Hematopoietic multipotent progenitor cell treated with erythropoietin and hydrocortisone succinate and interleukin-3 and kit ligand, for 4 days (in vitro differentiated cells): Measurements from ENCODE around the gene NPSR1.
"Not testable (repeated sequence)": the region's sequence is repeated elsewhere in the genome, so short reads cannot be mapped to it uniquely, and the experiment has no call there.

Experiments
- DNase-seq: peaks from one replicate; pipeline ENCODE4 v3.0.0-alpha.2; 2015

Gene NPSR1

DNA sequence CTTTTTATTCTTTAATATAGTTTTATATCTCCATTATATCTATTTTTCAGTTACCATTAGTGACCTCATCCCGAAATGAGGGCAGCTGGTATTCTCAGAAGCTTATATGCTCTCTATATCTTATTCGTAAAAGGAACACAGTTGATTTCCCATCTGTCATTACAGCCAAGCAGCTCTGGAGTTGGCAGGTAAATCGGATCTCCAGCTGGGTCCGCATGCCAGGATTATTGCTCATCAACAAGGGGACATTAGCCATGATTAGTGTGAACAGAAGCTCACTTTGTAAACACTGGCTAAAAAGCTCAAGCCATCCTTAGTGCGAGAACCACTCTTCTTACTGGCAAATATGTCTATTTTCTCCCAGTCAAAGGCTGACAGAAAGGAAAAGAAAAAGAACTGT, 180.3 kb downstream of the NPSR1 start:
- DNase-seq, result no peak

DNA sequence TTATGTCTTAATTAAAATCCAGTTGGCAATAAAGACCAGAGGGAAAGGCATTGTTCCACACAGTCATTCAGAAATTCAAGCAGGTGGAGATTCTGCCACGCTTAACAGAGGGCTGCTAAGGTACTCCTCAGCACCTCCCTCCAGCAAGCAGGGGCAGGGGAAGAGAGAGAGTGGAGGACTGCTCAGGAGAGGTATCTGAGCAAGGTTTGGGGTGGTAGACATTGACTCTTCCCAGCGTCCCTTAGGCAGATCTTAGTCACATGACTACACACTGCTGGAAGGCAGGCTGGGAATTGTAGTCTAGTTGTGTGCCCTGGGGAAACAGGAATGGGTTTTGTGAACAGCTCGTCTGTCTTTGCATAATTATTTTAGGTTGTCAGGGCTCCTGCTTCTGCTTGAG, 181.6 kb downstream of the NPSR1 start:
- DNase-seq, result no peak

DNA sequence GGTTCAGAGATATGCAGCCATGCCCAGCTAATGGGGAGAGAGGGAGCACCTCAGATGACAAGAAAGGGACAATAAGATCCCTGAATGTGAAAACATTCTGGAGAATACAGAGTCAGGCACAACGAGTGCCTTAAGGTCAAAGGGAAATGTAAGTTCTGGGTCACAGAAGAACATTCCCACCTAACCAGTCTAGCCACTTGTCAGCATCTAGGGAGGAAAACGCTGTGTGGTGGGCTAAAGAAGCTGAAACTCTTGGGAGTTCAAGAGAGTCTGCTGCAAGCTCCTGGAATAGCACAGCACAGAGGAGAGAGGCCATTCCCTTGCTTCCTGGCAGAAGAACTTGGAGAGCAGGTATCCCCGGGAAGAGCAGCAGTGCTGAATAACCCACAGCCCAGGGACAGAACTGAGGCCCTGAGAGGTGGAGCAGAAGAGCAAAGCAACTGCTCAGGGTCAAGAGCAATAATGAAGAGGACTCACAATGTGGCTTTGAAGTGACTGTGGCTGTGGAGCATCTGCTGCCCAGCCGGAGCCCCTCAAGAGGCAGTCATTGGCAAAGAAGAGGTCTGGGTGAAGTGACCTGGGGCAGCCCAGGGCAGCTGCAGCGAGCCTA, 182.3 kb downstream of the NPSR1 start:
- no peak for DNase-seq

DNA sequence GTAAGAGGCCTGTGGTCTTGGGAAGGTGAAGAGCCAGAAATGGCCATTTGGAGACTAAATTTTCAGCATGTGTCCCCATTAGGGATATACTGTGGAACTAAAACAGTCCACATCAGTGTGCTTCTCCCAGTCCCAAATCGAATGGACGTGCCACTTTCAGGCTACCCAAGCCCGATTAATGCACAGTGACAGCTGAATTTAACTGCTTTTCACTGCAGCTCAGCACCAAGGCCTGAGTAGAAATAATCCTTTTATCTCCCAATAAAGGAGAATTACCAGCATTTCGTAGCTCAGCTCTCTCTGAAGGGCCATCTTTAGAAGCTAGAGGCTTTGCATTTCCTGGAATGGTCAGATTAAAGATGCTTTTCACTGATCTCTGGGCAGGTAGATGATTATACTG, 183.3 kb downstream of the NPSR1 start:
- DNase-seq, result no peak

DNA sequence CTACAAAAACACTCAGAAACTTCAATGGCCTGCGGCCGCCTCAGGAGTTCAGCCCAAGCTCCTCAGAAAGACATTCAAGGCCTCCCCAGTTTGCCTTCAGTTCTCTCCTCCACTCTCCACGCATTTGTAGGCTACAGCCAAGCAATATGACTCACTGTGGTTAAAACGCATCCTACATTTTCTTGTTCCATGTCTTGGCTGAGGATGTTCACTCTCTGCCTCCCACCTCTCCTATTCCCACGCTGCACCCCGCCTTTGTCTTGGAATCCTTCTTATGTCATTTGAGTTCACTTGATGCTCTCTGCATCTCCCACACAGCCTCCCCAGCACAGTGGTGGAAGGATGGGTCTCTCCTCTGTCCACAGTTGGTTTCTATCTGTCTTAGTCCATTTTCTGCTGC, 184.8 kb downstream of the NPSR1 start:
- DNase-seq, result no peak

DNA sequence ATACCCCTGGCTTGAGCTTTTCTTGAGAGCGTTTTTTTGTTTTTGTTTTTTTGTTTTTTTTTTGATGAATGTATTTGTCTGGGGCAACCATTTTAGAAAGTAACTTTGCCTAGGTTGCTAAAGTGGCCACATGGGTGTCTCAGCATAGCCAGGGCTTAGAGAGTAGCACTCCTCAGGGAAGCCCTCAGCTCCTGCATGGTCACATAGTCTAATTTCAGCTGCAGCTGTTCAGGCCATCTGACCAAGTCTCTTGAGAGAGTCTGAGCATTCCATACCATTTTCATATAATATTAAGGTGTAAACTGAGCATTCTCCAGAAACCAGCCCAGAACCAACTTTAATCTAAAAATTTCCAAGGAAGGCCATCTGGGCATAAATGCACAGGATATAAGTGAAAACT, 186.4 kb downstream of the NPSR1 start:
- DNase-seq, result no peak

DNA sequence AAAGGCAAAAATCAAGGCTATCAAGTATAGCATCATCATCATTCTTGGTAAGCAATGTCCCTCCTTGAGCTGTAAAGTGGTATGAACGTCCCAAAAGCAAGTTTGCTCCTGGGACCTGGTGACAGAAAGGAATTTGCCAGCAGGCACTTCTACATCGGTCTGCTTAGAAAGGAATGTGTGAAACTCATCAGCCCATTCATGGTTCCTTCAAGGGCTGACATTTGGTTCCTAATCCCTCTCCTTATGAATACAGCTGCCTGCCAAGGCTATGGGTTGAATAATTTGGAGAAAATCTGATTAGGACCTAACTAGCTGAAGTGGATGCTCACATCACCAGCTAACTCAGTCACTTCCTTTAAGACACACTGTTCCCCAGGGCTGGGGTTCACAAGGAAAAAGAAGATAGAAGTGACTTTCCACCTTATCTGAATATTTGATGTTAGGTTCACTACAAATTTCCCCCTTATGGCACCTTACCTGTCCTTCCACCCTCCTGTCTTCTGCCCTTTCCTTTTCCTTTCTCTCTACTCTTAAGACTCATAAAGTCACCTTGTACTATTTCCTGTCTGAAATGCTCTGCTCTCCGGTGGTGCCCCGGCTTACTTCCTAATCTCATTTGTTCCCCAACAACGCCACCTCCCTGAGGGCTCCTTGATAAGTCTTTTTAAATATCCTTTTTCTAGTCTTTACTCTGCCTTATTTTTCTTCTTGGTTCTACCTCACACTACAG, 187.1 kb downstream of the NPSR1 start:
- no peak for DNase-seq

DNA sequence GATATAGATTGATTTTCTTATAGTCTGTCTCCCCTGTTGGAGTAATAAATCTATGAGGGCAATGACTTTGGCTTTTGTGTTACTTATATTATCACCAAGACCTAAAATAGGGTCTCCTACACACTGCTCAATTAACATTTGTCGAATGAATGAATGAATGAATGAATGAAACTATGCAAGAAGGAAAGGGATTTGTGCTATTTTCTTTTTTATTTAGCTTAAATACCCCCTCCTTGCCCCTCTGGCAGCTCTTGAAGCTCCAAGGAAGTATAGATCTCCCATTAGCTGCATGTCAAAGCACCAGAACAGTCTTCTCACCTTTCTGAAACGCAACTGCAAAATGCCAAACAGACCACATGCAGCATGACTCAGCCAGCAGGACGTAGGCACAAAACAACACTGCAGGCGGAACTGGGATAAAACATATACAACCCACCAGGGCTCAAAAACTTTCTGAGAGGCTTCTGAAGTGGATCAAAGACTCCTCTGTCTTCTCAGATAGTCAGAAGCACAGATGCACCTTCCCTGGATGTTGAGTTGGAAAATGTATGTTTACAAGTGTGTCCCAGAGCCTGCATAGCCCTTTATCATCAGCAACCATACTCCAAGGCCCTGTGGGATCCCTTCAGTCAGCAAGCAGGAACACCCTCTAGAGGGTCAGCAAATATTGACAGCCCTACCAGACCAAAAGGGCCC, 187.8 kb downstream of the NPSR1 start:
- DNase-seq, result no peak

DNA sequence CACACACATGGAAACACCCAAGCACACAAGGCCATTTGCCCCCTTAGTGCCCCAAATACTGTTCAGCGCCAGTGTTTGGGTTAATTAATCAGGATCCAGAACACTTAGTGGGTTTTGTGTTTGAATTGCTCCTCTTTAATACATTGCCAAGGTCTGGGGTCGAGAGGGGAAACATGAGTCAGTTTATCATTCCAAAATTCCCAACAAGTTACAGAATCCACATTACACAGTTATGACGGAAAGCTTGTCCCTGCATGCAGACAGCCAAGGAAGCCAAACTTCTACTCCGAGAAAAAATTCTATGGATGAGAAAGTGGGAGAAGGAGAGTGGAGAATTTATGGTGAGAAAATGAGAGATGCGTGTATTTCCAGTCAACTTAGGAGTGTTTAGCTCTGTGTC, 189.0 kb downstream of the NPSR1 start:
- DNase-seq, result no peak

DNA sequence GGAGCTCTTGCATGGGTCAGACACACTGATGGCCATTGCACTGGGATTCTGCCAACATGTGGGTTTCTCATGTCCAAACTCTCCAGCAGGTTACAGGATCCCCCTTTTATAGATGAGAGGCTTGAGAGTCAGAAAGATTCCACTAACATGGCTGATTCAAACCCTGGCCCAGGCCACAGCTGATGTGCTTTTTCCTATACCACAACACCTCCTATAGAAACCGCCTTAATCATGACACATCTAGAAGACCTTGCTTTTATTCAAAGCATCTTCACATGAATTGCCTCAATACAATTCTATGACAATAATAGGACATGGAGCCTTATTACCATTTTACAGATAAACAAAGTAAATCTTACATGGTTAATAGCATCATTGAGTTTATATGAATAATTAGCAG, 190.7 kb downstream of the NPSR1 start:
- no peak for DNase-seq

DNA sequence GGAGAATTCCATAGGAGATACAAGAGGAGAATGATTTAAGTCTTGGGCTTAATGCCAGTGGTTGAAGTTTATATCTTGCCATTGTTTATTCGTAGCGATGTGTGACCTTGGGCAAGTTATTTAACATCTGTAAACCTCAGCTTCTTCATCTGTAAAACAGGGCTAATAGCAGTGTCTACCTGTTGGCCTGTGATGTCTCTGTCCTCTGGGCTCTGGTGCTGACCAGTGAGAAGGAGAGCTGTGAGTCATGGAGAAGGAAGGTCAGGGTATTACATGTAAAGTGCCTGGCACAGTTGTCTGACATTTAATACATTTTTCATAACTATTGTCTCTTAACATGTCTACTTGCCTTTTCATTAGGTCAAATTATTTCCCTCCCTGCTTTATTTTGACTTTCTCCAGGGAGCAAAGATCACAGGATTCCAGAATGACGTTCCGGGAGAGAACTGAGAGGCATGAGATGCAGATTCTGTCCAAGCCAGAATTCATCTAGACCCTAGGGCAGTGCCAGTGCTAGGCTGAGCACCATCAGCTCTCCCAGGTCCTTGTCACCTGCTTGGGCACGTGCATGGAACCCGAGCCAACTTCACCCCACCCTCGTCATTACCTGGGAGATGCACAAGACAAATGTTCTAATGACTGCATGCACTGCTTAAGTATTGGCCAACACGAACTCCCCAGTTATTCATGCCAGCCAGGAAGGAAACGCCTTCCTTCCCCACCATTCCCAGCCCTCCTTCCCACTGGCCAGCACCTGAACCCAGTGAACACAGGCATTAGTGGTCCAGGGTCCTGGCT, 191.3 kb downstream of the NPSR1 start:
- DNase-seq, result no peak

DNA sequence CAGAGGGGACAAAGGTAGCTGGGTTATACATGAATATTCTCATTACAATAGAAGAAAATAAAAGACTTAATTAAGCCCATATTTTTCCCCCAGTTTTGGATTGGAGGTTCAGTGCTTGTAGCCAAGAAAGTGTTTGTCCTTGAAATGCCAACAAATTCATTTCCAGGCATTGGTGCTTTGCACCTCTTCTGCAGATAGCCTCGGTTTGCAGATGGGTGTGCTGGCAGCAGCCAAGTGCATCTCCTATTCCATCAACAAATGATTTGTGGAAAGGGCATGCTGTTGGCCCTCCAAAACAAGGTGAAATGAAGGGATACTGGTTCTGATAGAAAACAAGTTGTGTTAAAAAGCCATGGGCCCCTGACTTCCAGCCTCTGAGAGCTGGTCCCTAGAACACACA, 192.0 kb downstream of the NPSR1 start:
- no peak for DNase-seq

DNA sequence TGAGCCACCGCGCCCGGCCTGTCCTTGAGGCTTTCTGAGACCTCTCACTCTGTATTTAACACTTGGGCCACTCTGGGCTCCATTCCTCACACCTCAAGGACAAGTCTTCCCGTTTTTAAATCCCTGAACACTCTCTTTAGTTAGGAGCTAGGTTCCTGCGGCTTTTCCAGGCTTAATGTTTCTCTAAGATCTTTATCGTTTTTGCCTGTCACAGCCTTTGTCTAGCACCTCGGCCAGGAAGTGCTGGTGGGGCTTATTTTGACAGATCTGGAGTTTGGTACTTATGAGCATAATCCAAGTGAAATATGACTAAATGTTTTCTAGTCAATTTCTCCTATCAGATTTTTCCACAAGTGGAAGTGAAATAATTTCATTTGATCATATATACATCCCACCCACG, 192.7 kb downstream of the NPSR1 start:
- no peak for DNase-seq

DNA sequence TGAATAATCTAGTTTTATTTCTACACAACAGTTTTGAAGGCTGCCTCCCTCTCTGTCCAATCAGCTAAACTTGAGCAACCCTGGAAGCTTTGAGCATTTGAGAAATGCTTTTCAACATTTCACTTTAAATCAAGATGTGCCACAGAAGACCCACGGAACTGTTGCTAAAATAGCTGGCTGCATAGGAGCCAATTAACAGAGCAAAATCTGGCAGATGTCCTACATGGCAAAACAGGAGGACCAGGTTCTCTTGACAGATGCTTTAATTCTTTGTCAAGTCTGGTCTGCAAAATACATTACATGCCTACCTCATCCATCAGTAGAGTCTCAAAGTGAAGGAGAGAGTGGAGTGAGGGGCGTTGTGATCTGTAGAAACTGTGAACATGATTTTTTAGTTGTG, 193.4 kb downstream of the NPSR1 start:
- DNase-seq, result no peak

DNA sequence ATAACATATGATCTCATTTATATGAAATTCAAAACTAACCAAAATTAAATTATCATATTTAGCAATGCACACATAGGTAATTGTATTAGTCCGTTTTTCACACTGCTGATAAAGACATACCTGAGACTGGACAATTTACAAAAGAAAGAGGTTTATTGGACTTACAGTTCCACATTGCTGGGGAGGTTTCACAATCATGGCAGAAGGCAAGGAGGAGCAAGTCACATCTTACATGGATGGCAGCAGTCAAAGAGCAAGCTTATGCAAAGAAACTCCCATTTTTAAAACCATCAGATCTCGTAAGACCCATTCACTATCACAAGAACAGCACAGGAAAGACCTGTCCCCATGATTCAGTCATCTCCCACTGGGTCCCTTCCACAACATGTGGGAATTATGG, 200.4 kb downstream of the NPSR1 start:
- not testable (repeated sequence) for DNase-seq

DNA sequence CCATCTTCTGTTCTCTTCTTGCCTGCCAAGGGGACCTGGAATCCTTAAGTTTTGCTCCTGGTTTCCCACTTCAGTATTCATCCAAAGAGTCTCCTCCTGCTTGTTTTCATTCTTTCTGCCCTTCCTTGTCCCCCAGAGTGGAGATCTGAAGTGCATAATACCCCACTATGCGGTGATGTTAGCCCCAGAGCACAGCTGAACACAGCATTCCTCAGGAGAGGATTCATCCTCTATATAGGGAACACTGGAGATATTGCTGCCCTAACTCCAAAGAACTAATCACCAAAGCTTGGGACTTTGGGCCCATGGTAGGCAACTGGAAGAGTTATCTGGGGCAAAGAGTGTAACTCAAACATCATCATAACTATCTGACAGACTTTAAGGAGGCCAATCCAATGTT, 201.3 kb downstream of the NPSR1 start:
- DNase-seq, result not testable (repeated sequence)

DNA sequence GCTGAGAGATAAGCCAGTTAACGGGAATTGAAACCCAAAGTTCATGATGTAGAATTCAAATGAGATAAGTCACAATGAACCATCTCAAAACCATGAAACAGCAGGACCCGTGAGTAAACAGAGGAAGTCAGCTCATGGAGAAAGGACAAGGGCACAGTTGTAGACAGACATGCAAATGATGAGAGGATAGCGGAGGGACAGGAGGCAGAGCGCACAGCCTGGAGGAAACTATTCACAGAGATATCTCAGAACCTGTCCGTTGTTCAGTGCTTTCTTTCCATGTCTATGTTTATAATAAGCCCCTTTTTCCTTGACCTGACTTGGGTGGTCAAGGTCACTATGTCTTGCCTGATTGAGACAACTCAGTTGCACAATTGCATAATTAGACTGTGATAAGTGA, 208.2 kb downstream of the NPSR1 start:
- not testable (repeated sequence) for DNase-seq

DNA sequence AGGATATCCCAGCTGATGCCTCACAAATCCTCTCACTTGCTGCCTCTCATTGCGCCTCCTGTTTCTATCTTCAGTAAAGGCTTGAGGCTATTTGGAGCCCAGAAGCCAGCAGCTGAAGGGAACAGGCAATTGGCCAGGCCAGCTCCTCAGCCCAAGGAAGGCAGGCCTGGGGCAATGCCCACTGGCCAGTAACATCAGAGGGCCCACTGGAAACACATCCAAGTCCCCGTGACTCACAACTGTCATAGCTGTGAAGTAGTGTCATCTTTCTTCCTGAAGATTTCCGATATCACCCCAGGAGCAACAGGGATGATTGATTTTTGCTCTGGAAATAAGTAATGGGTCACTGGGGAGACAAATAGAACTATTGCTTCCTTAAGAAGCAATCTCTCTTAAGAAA, 209.3 kb downstream of the NPSR1 start:
- DNase-seq, result not testable (repeated sequence)

DNA sequence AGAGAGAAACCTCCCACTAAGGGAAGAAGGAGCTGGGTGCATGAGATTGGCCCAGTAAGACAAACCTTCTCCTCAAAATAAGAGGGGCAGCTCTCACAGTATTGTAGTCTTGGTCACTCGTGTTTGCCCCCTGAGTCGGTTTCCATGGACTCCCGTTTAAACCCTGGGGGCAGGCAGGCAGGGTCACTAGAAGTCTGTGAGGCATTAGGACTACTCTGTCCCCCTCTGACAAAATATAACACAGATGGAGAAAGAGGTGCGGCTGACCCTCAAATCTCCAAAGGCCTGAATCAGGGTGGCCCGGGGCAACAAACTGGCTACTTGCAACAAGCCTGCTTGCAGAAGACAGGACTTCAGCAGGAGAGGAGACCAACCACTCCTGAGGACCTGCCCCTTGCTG, 210.6 kb downstream of the NPSR1 start:
- DNase-seq, result not testable (repeated sequence)

DNA sequence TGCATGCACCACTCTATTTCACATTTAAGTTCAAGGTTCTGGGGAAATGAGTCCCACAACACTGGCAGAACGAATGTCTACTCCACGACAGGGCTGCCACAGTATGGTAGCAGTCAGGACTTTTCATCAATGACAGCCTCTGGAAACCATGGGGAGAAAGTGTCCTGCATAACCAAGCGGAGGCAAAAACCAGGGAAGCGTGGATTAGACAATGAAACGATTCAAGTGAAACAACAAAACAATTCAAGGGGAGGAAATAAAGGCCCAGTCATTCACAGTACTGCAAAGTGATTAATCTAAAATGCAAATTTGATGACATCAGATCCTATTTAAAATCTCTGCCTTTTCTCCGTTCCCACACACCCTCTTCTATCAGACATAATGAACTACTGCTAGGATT, 211.0 kb downstream of the NPSR1 start:
- no peak for DNase-seq

DNA sequence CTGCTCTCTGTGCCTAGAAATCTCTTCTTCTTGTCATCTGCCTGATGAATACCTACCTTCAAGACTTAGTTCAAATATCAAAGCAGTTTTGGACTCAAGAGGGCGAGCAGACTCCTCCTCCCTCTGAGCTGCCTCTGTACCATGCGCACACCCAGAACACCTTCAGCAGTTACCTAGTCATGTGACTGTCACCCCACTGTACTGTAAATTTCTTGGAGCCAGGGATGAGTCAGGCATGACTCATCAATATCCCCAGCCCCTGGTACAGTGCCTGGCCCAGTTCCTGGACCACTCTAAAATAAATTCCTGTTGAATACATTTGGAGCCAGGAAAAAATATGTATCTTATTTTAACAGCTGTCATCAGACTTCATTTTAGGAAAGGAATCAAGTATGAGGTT, 212.0 kb downstream of the NPSR1 start:
- not testable (repeated sequence) for DNase-seq

DNA sequence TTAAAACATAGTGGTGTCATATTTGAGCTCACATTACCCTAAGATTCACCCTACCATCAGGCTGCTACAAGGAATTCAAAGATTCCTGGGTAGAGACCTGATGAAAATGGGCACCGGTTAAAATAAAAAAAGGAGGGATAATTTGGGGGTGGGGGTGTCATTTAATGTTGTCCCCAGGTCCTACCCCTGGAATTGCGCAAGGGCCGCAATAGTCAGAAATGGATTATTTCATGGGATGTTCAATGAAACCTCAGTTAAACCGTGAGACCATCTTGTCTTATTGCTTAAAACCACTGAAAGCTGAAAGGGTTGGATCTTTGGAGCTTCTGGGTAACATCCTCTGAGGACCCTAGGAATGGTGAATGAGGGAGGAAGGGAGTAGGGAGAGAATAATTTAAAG, 216.3 kb downstream of the NPSR1 start:
- DNase-seq, result not testable (repeated sequence)

DNA sequence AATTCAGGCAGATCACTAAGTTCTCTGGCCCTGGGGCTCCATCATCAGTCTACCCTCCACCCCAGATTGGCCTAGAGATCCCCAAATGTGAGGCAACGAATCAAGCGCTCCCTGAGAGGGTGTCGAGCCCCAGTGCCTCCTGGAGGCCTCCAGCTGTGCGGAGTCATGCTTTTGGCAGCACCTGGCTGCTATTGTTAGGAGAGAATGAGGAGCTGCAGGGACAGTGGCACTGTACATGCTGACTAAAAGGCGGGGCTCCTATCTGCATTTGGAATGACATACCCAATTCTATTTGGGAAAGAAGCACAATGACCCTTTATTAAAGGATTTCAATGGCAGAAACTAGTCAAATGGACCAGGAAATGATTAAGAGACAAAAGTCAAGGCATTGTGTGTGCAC, 217.5 kb downstream of the NPSR1 start:
- DNase-seq, result no peak
